HUES64 (cell line): ENCODE measurements around the gene LKAAEAR1.
A peak's percentile ranks its signal among the peaks of the same experiment; 100 is the strongest.

ENCODE experiments used
- H3K27ac ChIP-seq: 2 replicates; pipeline ENCODE4 v1.7.0; 2013; ENCODE audit warnings: low read depth, low read length, inconsistent platforms
- H3K27me3 ChIP-seq: 2 replicates; pipeline ENCODE4 v1.6.1; 2013; ENCODE audit warnings: mild to moderate bottlenecking, low read length; ENCODE audit not compliant: insufficient read depth
- H3K36me3 ChIP-seq: 2 replicates; pipeline ENCODE4 v1.6.1; 2013; ENCODE audit warnings: mild to moderate bottlenecking, low read length; ENCODE audit not compliant: insufficient read depth
- H3K4me1 ChIP-seq: 2 replicates; pipeline ENCODE4 v1.6.1; 2013; ENCODE audit warnings: mild to moderate bottlenecking, low read length, moderate library complexity; ENCODE audit not compliant: insufficient read depth
- H3K4me3 ChIP-seq: 2 replicates; pipeline ENCODE4 v1.5.1; 2013; ENCODE audit warnings: mild to moderate bottlenecking, low read length, moderate library complexity
- H3K9ac ChIP-seq: 2 replicates; pipeline ENCODE4 v1.6.1; 2013; ENCODE audit warnings: mild to moderate bottlenecking, low read depth, low read length
- H3K9me3 ChIP-seq: 2 replicates; pipeline ENCODE4 v1.6.1; 2013; ENCODE audit warnings: low read depth, low read length; ENCODE audit not compliant: insufficient read depth
- WGBS: fragments of 150-250, 120-280 bp; methylation state at CpG from one replicate; pipeline ENCODE4 v1.1.7; 2013; ENCODE audit warnings: missing lambda C conversion rate; 5-methylcytosine and 5-hydroxymethylcytosine counted together

LKAAEAR1 gene

DNA sequence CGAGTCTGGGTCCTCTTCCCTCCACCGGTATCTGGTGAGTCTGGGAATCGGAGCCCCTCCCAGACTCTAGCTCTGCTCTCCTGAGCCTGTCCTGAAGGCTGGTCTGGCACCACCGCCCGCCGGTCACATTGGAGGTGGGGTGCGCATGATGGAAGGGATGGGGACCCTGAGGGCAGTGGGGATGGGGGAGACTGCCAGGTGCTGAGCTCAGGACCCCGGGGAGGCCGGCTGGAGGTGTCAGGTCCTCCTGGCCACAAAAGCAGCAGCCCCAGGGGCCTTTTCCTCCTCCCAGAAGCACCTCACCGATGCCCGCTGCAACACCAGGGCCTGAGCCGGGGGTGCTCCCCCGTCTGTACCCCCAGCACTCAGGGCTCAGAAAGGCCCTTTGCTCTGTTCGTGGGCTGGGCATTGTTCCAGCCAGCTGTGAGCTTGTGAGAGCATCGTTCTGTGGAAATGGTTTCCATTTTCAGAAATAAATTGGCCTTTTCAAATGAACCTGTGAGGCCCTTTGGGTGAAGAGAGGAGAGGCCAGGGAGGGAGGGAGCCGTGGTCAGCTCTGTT lies 25.7 kb upstream of the LKAAEAR1 start:
- 91% methylated on average over 16 of the region's 16 CpGs for WGBS
- no peaks in the 10 kb centered on the region for H3K9me3 ChIP-seq
- H3K27ac ChIP-seq: no peak overlapping the region
- H3K9ac ChIP-seq: no peak overlapping the region; the same call in 1 of the 2 replicates
- H3K27me3 ChIP-seq: no peaks in the 10 kb centered on the region
- H3K4me1 ChIP-seq: no peaks in the 10 kb centered on the region
- H3K36me3 ChIP-seq: no peaks in the 10 kb centered on the region
- no peak overlapping the region for H3K4me3 ChIP-seq

DNA sequence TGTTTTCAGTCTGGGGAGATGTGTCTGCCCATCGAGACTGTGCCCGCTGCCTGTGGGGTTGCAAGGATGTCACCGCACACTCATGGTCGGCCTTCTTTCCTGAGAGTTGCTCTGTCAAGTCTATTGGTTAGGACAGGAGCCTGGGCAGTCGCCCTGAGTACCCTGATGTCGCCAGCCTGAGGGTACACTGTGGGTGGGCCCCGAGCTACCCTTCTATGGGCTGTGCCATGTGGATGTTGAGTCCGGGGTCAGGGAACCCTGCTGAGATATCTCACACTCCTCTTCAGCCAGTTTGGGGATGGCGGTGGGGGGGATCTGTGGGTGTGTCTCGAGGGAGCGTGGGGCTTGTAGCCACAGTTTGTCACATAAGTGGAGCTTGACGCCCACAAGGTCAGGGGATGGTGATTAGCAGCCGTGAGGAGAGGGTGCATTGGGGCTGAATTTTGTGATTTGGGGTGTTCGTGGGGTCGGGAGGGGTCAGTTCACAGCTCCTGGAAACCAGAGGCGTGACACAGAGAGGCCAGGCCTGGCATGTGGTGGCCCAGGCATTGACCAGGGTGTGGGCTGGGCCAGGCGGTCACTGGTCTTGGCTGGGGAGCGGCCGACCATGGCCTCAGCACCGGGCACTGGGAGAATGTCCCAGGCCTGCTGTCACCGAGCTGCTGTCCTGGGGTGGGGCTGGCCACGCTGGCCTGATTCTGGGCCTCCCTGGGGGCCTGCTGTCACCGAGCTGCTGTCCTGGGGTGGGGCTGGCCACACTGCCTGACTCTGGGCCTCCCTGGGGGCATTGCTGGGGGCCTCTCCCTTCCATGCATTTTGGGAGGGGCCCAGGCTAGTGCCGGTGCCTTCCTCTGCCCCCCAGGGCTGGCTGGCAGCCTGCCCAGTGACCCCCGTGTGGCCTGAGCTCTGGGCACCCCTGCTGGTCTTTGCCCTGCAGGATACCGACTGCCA lies 24.8 kb upstream of the LKAAEAR1 start:
- Histone ChIP-seq H3K9me3 (no peaks in the 10 kb centered on the region), H3K27ac (no peak overlapping the region), H3K4me3 (no peak overlapping the region), H3K36me3 (no peaks in the 10 kb centered on the region), H3K9ac (no peak overlapping the region), H3K4me1 (no peaks in the 10 kb centered on the region), H3K27me3 (no peaks in the 10 kb centered on the region)
- 88% methylated on average over 26 of the region's 26 CpGs for WGBS

DNA sequence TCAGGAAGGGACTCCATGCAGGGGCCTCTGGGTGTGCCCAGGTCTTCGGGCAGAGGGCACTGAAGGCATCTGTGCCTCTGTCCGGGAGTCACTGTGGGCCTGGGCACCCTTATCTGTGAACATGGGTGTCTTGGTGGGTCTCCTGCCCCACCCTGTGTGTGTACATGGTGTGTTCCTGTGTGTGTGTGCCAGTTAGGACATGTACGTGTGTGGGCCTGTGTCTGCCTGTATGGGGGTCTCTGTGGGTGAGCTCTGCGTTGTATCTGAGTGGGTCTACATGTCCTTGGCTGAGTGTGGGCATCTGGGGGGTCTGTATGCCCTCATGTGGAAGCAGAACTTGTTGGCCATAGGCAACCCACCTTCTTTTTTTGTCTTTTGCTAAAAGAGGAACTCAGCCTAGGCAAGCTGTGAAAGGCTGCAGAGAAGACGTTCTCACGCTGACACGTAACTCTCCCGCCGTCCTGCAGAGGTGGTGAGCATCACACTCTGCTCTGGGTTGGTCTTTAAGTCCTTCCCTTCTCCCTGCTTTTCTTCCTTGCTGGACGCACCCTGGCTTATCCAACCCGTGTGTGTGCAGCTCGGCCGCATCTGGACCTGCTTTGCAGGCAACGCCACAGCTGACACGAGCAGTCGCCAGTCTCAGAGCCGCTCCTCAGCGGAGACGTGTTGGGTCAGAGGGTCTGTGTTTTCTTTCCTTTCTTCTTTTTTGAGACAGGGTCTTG lies 23.7 kb upstream of the LKAAEAR1 start:
- H3K27me3 ChIP-seq: peaks cover 10% of the 10 kb centered on the region
- H3K4me1 ChIP-seq: no peaks in the 10 kb centered on the region
- H3K27ac ChIP-seq: no peak overlapping the region
- no peaks in the 10 kb centered on the region for H3K9me3 ChIP-seq
- H3K9ac ChIP-seq: no peak overlapping the region
- H3K4me3 ChIP-seq: no peak overlapping the region
- 90% methylated on average over 19 of the region's 19 CpGs for WGBS
- H3K36me3 ChIP-seq: no peaks in the 10 kb centered on the region

DNA sequence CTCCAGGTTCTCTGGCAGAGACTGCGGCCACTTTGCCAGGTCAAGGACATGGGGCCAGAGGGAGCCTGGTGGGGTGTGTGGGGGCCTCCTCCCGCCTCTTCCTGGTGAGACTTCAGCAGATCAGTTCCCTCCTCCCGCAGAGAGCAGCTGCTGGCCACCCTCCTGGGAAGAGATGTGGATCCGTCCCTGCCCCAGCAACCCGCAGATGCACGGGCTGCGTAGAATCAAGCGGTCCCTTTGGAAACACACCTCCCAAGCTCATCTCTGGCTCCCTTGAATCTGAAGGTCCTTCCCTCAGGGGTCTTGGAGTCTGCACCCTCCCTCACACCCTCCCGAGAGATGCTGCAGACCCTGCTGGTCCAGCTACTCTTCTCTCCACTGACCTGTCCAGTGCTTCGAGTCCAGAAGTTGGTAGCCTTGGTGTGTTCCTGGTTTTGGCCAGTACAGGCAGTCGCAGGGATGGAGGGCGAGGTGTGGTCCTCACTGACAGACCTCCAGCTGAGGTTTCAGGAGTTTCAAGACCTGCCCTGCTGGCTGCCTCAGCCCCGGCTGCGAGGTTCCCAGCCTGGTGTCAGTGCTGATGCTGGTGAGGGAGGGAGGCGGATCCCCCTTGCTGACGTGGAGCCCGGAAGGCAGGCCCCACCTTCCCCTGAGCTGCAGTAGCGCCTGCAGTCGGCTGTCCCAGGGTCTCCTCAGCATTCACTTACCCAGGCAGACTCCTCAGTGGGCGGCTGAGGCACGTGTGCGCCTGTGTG lies 23.0 kb upstream of the LKAAEAR1 start, which contains the start of gene NPBWR2:
NPBWR2 (minus strand) TSS at position 585 of the 755 bp plus-strand sequence. CDS start 734 bp downstream, outside the sequence.
- Histone ChIP-seq H3K36me3 (no peaks in the 10 kb centered on the region), H3K9me3 (no peaks in the 10 kb centered on the region), H3K27me3 (peaks cover 18% of the 10 kb centered on the region), H3K4me1 (no peaks in the 10 kb centered on the region), H3K27ac (no peak within 1 kb of the TSS), H3K4me3 (no peak within 1 kb of the TSS), H3K9ac (no peak within 1 kb of the TSS)
- 80% methylated on average over 22 of the region's 22 CpGs for WGBS

DNA sequence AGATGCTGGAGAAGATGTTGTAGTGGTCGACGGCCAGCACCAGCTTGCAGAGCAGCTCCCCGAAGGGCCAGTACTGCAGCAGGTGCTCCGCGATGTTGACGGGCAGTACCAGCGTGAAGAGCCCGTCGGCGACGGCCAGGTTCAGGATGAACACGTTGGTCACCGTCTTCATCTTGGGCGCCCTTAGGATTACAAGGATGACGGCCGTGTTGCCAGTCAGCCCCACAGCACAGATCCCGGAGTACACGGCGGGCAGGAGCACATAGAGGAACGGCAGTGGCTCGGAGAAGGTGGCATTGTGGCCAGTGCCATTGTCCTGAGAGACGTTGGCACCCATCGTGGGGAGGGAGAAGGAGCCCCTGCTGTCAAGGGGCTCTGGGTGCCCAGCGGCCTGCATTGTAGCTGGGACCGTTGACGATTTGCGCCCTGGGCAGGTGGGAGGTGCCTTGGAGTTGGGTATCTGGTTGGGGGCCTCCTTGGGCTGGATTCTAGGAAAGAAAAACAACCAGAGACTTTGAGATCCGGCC lies 22.3 kb upstream of the LKAAEAR1 start:
- 95% methylated on average over 28 of the region's 28 CpGs for WGBS
- Histone ChIP-seq H3K9me3 (no peaks in the 10 kb centered on the region), H3K4me1 (no peaks in the 10 kb centered on the region), H3K36me3 (no peaks in the 10 kb centered on the region), H3K27me3 (peaks cover 24% of the 10 kb centered on the region), H3K27ac (no peak overlapping the region), H3K9ac (no peak overlapping the region), H3K4me3 (no peak overlapping the region)

DNA sequence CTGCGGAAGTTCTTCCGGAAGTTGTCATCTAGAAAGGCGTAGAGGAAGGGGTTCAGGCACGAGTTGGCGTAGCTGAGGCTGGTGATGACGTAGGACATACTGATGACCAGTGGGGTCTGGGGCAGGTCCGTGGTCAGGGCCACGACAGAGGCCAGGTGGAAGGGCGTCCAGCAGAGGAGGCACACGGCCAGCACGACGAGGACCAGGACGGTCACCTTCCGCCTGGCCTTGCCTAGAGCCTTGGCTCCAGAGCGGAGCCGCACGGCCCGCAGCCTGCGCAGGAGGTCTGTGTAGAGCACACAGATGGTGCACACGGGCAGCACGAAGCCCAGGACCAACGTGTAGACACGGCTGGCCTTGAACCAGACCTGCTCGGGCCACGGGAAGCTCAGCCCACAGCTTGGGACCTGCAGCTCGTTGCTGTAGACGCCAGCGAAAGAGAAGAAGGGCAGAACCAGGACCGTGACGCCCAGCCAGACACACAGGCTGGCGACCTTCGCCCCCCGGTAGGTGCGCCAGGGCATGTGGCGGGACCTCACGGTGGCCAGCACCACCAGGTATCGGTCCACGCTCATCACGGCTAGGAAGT lies 21.7 kb upstream of the LKAAEAR1 start:
- H3K4me1 ChIP-seq: no peaks in the 10 kb centered on the region
- H3K36me3 ChIP-seq: no peaks in the 10 kb centered on the region
- no peaks in the 10 kb centered on the region for H3K9me3 ChIP-seq
- 95% methylated on average over 39 of the region's 39 CpGs for WGBS
- no peak overlapping the region for H3K4me3 ChIP-seq
- H3K9ac ChIP-seq: no peak overlapping the region
- H3K27me3 ChIP-seq: peaks cover 30% of the 10 kb centered on the region
- no peak overlapping the region for H3K27ac ChIP-seq

DNA sequence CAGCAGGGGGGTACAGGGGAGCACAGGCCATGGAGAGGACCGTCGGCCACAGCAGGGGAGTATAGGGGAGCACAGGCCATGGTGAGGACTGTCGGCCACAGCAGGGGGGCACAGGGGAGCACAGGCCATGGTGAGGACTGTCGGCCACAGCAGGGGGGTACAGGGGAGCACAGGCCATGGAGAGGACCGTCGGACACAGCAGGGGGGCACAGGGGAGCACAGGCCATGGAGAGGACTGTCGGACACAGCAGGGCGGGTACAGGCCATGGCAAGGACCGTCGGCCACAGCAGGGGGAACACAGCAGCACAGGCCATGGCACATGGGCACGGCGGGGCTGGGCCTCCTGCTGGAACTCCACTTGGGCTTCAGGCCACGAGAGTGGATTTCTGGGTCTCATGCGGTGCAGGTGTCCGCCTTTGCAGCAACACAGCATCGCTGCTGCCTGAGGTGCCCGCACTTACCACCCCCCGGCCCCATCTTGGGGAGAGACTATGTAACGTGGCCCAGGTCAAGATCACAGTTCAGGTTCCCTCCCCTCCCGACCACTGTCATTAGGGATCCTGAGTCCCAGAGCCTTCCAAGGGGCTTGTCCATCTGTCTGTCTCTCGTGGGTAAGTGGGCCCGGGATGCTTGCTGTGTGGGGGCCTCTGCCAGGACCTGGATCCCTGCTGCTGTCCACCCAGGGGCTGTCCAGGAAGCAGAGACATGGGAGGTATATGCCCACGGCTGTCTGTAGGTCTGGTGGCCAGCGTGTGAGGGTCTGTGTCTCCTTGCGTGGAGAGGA lies 20.7 kb upstream of the LKAAEAR1 start:
- no peak overlapping the region for H3K4me3 ChIP-seq

DNA sequence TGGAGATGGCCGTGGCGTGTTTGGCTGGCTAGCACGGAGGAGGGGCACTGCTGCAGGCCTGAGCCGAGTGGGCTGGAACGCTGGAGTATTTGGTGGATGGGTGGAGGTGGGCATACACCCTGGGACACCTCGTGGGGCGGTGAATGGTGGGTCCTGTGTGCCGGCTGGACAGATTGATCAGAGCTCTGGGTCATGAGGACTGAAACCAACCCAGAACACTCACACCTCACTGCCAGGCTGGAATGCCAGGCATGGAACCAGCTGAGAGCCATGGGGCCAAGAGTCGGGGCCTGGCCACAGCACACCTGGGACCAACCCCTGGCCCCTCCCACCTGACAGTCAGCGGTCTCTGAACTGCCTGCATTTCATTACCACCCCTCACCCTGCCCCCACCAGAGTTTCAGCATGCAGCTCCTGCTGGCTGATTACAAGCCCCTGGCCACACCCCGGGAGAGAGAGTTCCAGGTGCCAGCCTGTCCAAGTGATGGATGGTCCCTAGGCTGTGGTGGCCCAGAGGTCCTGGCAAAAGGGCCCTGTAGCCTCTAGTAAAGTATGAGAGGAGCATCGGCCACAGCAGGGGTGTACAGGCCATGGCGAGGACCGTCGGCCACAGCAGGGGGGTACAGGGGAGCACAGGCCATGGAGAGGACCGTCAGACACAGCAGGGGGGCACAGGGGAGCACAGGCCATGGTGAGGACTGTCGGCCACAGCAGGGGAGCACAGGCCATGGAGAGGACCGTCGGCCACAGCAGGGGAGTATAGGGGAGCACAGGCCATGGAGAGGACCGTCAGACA lies 19.9 kb upstream of the LKAAEAR1 start:
- H3K9ac ChIP-seq: no peak overlapping the region
- no peaks in the 10 kb centered on the region for H3K36me3 ChIP-seq
- no peak overlapping the region for H3K4me3 ChIP-seq
- H3K27me3 ChIP-seq: peaks cover 37% of the 10 kb centered on the region
- no peaks in the 10 kb centered on the region for H3K9me3 ChIP-seq
- no peaks in the 10 kb centered on the region for H3K4me1 ChIP-seq
- H3K27ac ChIP-seq: no peak overlapping the region
- 83% methylated on average over 20 of the region's 20 CpGs for WGBS

More for the DNA sequence above, 20.7 kb upstream of the LKAAEAR1 start:
- H3K36me3 ChIP-seq: no peaks in the 10 kb centered on the region
- no peak overlapping the region for H3K9ac ChIP-seq
- WGBS: 92% methylated on average over 25 of the region's 25 CpGs
- no peaks in the 10 kb centered on the region for H3K4me1 ChIP-seq
- H3K9me3 ChIP-seq: no peaks in the 10 kb centered on the region
- peaks cover 37% of the 10 kb centered on the region for H3K27me3 ChIP-seq
- no peak overlapping the region for H3K27ac ChIP-seq

DNA sequence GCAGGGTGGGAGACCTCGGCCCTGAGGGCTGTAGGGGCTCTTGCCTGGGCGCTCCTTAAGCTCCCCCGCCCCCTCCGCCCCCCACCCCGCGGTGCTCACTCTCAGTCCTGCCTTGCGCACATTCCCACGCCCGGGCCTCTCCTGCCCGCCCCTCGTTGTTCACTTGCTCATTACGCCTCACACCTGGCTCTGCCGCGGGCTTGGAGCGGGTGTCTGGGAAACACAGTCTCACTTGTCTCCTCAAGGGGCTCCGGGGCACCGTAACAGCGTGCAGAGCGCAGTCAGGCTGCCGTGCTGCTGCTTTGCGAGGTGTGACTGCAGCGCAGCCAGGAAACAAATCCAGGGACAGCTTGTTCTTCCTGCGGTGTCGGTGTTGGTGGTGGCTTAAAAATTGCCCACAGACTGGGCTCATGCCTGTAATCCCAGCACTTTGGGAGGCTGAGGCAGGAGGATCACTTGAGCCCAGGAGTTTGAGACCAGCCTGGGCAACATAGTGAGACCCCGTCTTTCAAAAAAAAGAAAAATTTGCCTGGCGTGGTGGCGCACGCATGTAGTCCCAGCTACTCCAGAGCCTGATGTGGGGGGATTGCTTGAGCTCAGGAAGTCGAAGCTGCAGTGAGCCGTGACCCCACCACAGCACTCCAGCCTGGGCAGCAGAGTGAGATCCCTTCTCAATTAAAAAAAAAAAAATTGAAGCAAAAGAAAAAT lies 18.6 kb upstream of the LKAAEAR1 start:
- Histone ChIP-seq H3K9ac (no peak overlapping the region), H3K36me3 (no peaks in the 10 kb centered on the region), H3K27ac (no peak overlapping the region), H3K4me1 (no peaks in the 10 kb centered on the region), H3K27me3 (peaks cover 37% of the 10 kb centered on the region), H3K9me3 (no peaks in the 10 kb centered on the region), H3K4me3 (peak overlapping the region; percentile 65)
- WGBS: 31% methylated on average over 28 of the region's 30 CpGs
